Activated T-cell treated with anti-CD3 and anti-CD28 coated beads for 1 hour (primary cell): Measurements from ENCODE around the gene SORD.
"Not testable (repeated sequence)": the region's sequence is repeated elsewhere in the genome, so short reads cannot be mapped to it uniquely, and the experiment has no call there.

Experiments used
- DNase-seq: peaks from one replicate; pipeline ENCODE4 v3.0.0-alpha.2; 2020; ENCODE audit warnings: low read depth

SORD gene

GRCh38 chr15:45022871-45023658 lies at the start of gene SORD:
Gene SORD, plus strand, starts transcription at chr15:45023195. Its CDS starts 89 bp downstream, at chr15:45023284.
- DNase-seq, result peak; percentile 90

- DNase-seq, result not testable (repeated sequence)
Observed at GRCh38 chr15:44976183-44976582, 46.8 kb upstream of the SORD start.

GRCh38 chr15:44977781-44978180 lies 45.2 kb upstream of the SORD start:
- not testable (repeated sequence) for DNase-seq

GRCh38 chr15:44979617-44980339 lies 43.2 kb upstream of the SORD start:
- DNase-seq, result not testable (repeated sequence)

GRCh38 chr15:44984144-44984543 lies 38.9 kb upstream of the SORD start:
- DNase-seq, result not testable (repeated sequence)

GRCh38 chr15:44986346-44987055 lies 36.5 kb upstream of the SORD start:
- DNase-seq, result not testable (repeated sequence)

- not testable (repeated sequence) for DNase-seq
Observed at GRCh38 chr15:44987711-44988110, 35.3 kb upstream of the SORD start.

GRCh38 chr15:44988184-44988869 lies 34.7 kb upstream of the SORD start:
- DNase-seq, result not testable (repeated sequence)

GRCh38 chr15:44988870-44989219 lies 34.1 kb upstream of the SORD start:
- not testable (repeated sequence) for DNase-seq

- not testable (repeated sequence) for DNase-seq
Observed at GRCh38 chr15:44997632-44998031, 25.4 kb upstream of the SORD start.

- no peak for DNase-seq
Observed at GRCh38 chr15:44999105-44999504, 23.9 kb upstream of the SORD start.

GRCh38 chr15:45001180-45001579 lies 21.8 kb upstream of the SORD start:
- not testable (repeated sequence) for DNase-seq

- DNase-seq, result not testable (repeated sequence)
Observed at GRCh38 chr15:45003731-45004410, 19.1 kb upstream of the SORD start.

- DNase-seq, result not testable (repeated sequence)
Observed at GRCh38 chr15:45004590-45005175, 18.3 kb upstream of the SORD start.

GRCh38 chr15:45009046-45009445 lies 13.9 kb upstream of the SORD start:
- no peak for DNase-seq

GRCh38 chr15:45015114-45015513 lies 7.9 kb upstream of the SORD start:
- DNase-seq, result not testable (repeated sequence)

- DNase-seq, result not testable (repeated sequence)
Observed at GRCh38 chr15:45020222-45020900, 2.6 kb upstream of the SORD start.

- DNase-seq, result not testable (repeated sequence)
Observed at GRCh38 chr15:45020901-45021259, 2.1 kb upstream of the SORD start.

GRCh38 chr15:45021348-45021747 lies 1.6 kb upstream of the SORD start:
- DNase-seq, result no peak

GRCh38 chr15:45023659-45024225 lies 747 bp downstream of the SORD start:
- no peak for DNase-seq
